ENCODE measurements around the gene JAKMIP1. TPM values are rescaled to one million over a fixed set of nuclear protein-coding genes. Genes with fewer than 3 reads are reported as not detected.
A peak's percentile ranks its signal among the peaks of the same experiment; 100 is the strongest.

The JAKMIP1 gene
- total and polyA plus RNA-seq, 12 donors = 0.14 to 5.3 (median 2.9) TPM; not detected in 2

- no peaks in the 10 kb centered on the region for H3K36me3 ChIP-seq (replicated peaks in 1 of 2)
- H3K27ac ChIP-seq = no peak overlapping the region
- no peaks in the 10 kb centered on the region for H3K9me3 ChIP-seq (replicated peaks in 1 of 3)
- H3K4me3 ChIP-seq = no peak overlapping the region
- intact Hi-C loops (cut with DNase I) = no loop called here
- TF ChIP-seq CTCF (IDR thresholded peaks at IDR 0.05) (no peak), POLR2A (IDR thresholded peaks at IDR 0.05) (no peak)
- WGBS, 4 donors = 78 to 88% (median 81%) methylated on average over 6 of the region's 6 CpGs
- no peak for DNase-seq
- no peaks in the 10 kb centered on the region for H3K27me3 ChIP-seq
- no peaks in the 10 kb centered on the region for H3K4me1 ChIP-seq (replicated peaks in 1 of 2)
Measured at GRCh38 chr4:6074758-6075157, 125.6 kb downstream of the JAKMIP1 start.

- DNase-seq = peak in 3 of 7 donors; percentile 17 to 78 (median 26)
- Histone ChIP-seq H3K9me3 (replicated peaks in 1 of 3) (no peaks in the 10 kb centered on the region), H3K36me3 (replicated peaks in 1 of 2) (no peaks in the 10 kb centered on the region), H3K27me3 (no peaks in the 10 kb centered on the region), H3K4me1 (replicated peaks in 1 of 2) (no peaks in the 10 kb centered on the region), H3K4me3 (no peak overlapping the region), H3K27ac (no peak overlapping the region)
- intact Hi-C loops (cut with DNase I) = no loop called here
- no peak for TF ChIP-seq CTCF (IDR thresholded peaks at IDR 0.05)
- no peak for TF ChIP-seq POLR2A (IDR thresholded peaks at IDR 0.05)
- 54 to 64% (median 58%) methylated on average over 6 to 8 of the region's 8 CpGs for WGBS, 4 donors
Measured at GRCh38 chr4:6071959-6072720, 128.2 kb downstream of the JAKMIP1 start.

GRCh38 chr4:6071191-6071958 lies 129.0 kb downstream of the JAKMIP1 start:
- Histone ChIP-seq H3K27ac (no peak overlapping the region), H3K27me3 (no peaks in the 10 kb centered on the region), H3K36me3 (replicated peaks in 1 of 2) (no peaks in the 10 kb centered on the region), H3K4me3 (no peak overlapping the region), H3K4me1 (replicated peaks in 1 of 2) (no peaks in the 10 kb centered on the region), H3K9me3 (replicated peaks in 1 of 3) (no peaks in the 10 kb centered on the region)
- intact Hi-C loops (cut with DNase I) = no loop called here
- 61 to 77% (median 68%) methylated on average over 13 to 14 of the region's 14 CpGs for WGBS, 4 donors
- TF ChIP-seq POLR2A (IDR thresholded peaks at IDR 0.05) = no peak
- no peak for TF ChIP-seq CTCF (IDR thresholded peaks at IDR 0.05)
- no peak for DNase-seq

GRCh38 chr4:6069845-6070709 lies 130.3 kb downstream of the JAKMIP1 start:
- Histone ChIP-seq H3K4me1 (replicated peaks in 1 of 2) (no peaks in the 10 kb centered on the region), H3K27me3 (no peaks in the 10 kb centered on the region), H3K4me3 (no peak overlapping the region), H3K9me3 (replicated peaks in 1 of 3) (no peaks in the 10 kb centered on the region), H3K36me3 (replicated peaks in 1 of 2) (no peaks in the 10 kb centered on the region), H3K27ac (no peak overlapping the region)
- intact Hi-C loops (cut with DNase I) = no loop called here
- no peak for TF ChIP-seq CTCF (IDR thresholded peaks at IDR 0.05)
- TF ChIP-seq POLR2A (IDR thresholded peaks at IDR 0.05) = no peak
- 75 to 81% (median 78%) methylated on average over 27 to 29 of the region's 29 CpGs for WGBS, 4 donors
- no peak for DNase-seq
